ENCODE data around the gene PHF21A. TPM values are rescaled to one million over a fixed set of nuclear protein-coding genes. Genes with fewer than 3 reads are reported as not detected.
A peak's percentile ranks its signal among the peaks of the same experiment; 100 is the strongest.

Gene PHF21A
- total and polyA plus RNA-seq, 8 donors, result 36.2 to 77.3 (median 69.3) TPM

- Histone ChIP-seq H3K9me3 (no peaks in the 10 kb centered on the region), H3K36me3 (no peaks in the 10 kb centered on the region), H3K4me3 (no peak overlapping the region), H3K27me3 (peaks cover 0 to 71% of the 10 kb centered on the region in 2 donors), H3K27ac (no peak overlapping the region), H3K4me1 (peaks cover 14 to 20% of the 10 kb centered on the region in 2 donors)
- TF ChIP-seq CTCF (IDR thresholded peaks at IDR 0.05), result no peak
- ATAC-seq (no peak), DNase-seq (peak in 1 of 4 donors; percentile 64)
- intact Hi-C loops (cut with DNase I), result no loop called here
These were observed 224.8 kb downstream of the PHF21A start for GRCh38 chr11:45896422-45896984.

GRCh38 chr11:45895553-45896259 lies 225.5 kb downstream of the PHF21A start:
- DNase-seq (no peak), ATAC-seq (no peak)
- intact Hi-C loops (cut with DNase I), result no loop called here
- Histone ChIP-seq H3K9me3 (no peaks in the 10 kb centered on the region), H3K27me3 (peaks cover 0 to 63% of the 10 kb centered on the region in 2 donors), H3K4me3 (no peak overlapping the region), H3K4me1 (peaks cover 11 to 13% of the 10 kb centered on the region in 2 donors), H3K36me3 (no peaks in the 10 kb centered on the region), H3K27ac (no peak overlapping the region)
- TF ChIP-seq CTCF (IDR thresholded peaks at IDR 0.05), result no peak

- peaks cover 0 to 53% of the 10 kb centered on the region in 2 donors for H3K27me3 ChIP-seq
- H3K4me1 ChIP-seq, result peaks cover 7 to 8% of the 10 kb centered on the region in 2 donors
- ATAC-seq (no peak), DNase-seq (no peak)
- no peak overlapping the region for H3K27ac ChIP-seq
- no peak for TF ChIP-seq CTCF (IDR thresholded peaks at IDR 0.05)
- no peak overlapping the region for H3K4me3 ChIP-seq
- intact Hi-C loops (cut with DNase I), result no loop called here
- no peaks in the 10 kb centered on the region for H3K36me3 ChIP-seq
- no peaks in the 10 kb centered on the region for H3K9me3 ChIP-seq
These were observed 226.6 kb downstream of the PHF21A start for GRCh38 chr11:45894555-45895247.

DNA sequence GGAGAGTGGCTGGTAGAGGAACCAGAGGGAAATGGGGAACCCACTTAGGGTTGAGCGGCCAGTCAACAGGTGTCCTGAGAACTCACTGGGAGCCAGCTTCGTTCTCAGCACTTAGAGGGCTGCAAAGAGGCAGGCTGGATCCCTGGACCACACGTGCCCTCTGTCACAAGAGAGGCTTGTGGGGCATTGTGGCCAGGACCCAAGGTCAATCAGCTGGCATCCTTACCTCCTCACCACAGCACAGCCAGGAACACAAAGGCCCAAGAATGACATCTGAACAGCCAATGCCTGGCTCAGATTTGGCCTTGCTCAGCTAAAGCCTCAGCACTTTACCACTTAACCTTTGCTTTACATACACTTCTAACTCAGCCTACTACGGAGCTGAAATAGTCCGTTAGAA lies 228.4 kb downstream of the PHF21A start:
- Histone ChIP-seq H3K9me3 (no peaks in the 10 kb centered on the region), H3K4me3 (no peak overlapping the region), H3K27me3 (peaks cover 0 to 35% of the 10 kb centered on the region in 2 donors), H3K36me3 (no peaks in the 10 kb centered on the region), H3K4me1 (no peaks in the 10 kb centered on the region), H3K27ac (no peak overlapping the region)
- no peak for ATAC-seq
- intact Hi-C loops (cut with DNase I), result no loop called here
- DNase-seq, result no peak
- no peak for TF ChIP-seq CTCF (IDR thresholded peaks at IDR 0.05)
